ENCODE data around the gene IRGC.
A peak's percentile ranks its signal among the peaks of the same experiment; 100 is the strongest.

IRGC gene

GRCh38 chr19:43675269-43675879 is 40.5 kb upstream of the IRGC start:
- DNase-seq, result peak in 1 of 2 donors; percentile 18
- Histone ChIP-seq H3K27ac (ENCODE audit: low read depth, low read length) (no peak overlapping the region), H3K23ac (ENCODE audit: low read length) (no peak overlapping the region), H4K91ac (ENCODE audit: low read depth, low read length) (peak overlapping the region; percentile 27), H3K79me1 (ENCODE audit: low read length) (no peaks in the 10 kb centered on the region), H3K4me1 (ENCODE audit: control insufficient read depth in 1 of 2, insufficient read depth in 2 of 2, low read length in 2 of 2) (peaks cover 3 to 4% of the 10 kb centered on the region in 2 experiments), H2AK5ac (ENCODE audit: low read length) (no peak overlapping the region), H3K36me3 (ENCODE audit: control insufficient read depth in 1 of 2, insufficient read depth in 2 of 2, low read length in 2 of 2) (no peaks in the 10 kb centered on the region), H3K4me2 (ENCODE audit: low read length) (no peak overlapping the region), H2AFZ (ENCODE audit: insufficient read depth, low read length, poor library complexity) (no peak overlapping the region), H4K12ac (ENCODE audit: low read depth, low read length) (no peak overlapping the region), H4K8ac (ENCODE audit: low read depth, low read length) (no peak overlapping the region), H2BK5ac (ENCODE audit: low read depth, low read length, poor library complexity) (no peak overlapping the region), H2BK120ac (ENCODE audit: insufficient read depth, low read length, poor library complexity) (no peak overlapping the region), H3K18ac (ENCODE audit: low read length) (no peak overlapping the region), H2BK12ac (ENCODE audit: low read length) (no peak overlapping the region), H3K4me3 (ENCODE audit: low read depth, low read length) (no peak overlapping the region), H3K4ac (ENCODE audit: low read depth, low read length) (no peak overlapping the region), H3K9ac (ENCODE audit: low read length) (no peak overlapping the region), H3K9me3 (ENCODE audit: insufficient read depth, low read depth, low read length) (peaks cover 4% of the 10 kb centered on the region), H3K27me3 (ENCODE audit: insufficient read depth, low read length) (no peaks in the 10 kb centered on the region), H3K79me2 (ENCODE audit: control insufficient read depth, insufficient read depth, low read length, poor library complexity) (no peaks in the 10 kb centered on the region), H3K14ac (ENCODE audit: low read length) (no peak overlapping the region)
- WGBS (ENCODE audit: extremely low coverage, insufficient coverage, insufficient read length), result no CpG with 5 or more reads among the region's 8 CpGs

GRCh38 chr19:43675906-43676305 is 40.0 kb upstream of the IRGC start:
- Histone ChIP-seq H3K79me2 (ENCODE audit: control insufficient read depth, insufficient read depth, low read length, poor library complexity) (no peaks in the 10 kb centered on the region), H3K4me3 (ENCODE audit: low read depth, low read length) (peak overlapping the region; percentile 51), H2BK5ac (ENCODE audit: low read depth, low read length, poor library complexity) (no peak overlapping the region), H3K18ac (ENCODE audit: low read length) (no peak overlapping the region), H3K27me3 (ENCODE audit: insufficient read depth, low read length) (no peaks in the 10 kb centered on the region), H3K9me3 (ENCODE audit: insufficient read depth, low read depth, low read length) (peaks cover 4% of the 10 kb centered on the region), H2BK12ac (ENCODE audit: low read length) (no peak overlapping the region), H3K79me1 (ENCODE audit: low read length) (no peaks in the 10 kb centered on the region), H3K36me3 (ENCODE audit: control insufficient read depth in 1 of 2, insufficient read depth in 2 of 2, low read length in 2 of 2) (no peaks in the 10 kb centered on the region), H3K9ac (ENCODE audit: low read length) (no peak overlapping the region), H3K14ac (ENCODE audit: low read length) (no peak overlapping the region), H4K91ac (ENCODE audit: low read depth, low read length) (peak overlapping the region; percentile 27), H2AK5ac (ENCODE audit: low read length) (no peak overlapping the region), H4K12ac (ENCODE audit: low read depth, low read length) (no peak overlapping the region), H2BK120ac (ENCODE audit: insufficient read depth, low read length, poor library complexity) (no peak overlapping the region), H3K4me2 (ENCODE audit: low read length) (no peak overlapping the region), H3K27ac (ENCODE audit: low read depth, low read length) (no peak overlapping the region), H3K23ac (ENCODE audit: low read length) (no peak overlapping the region), H4K8ac (ENCODE audit: low read depth, low read length) (no peak overlapping the region), H2AFZ (ENCODE audit: insufficient read depth, low read length, poor library complexity) (no peak overlapping the region), H3K4me1 (ENCODE audit: control insufficient read depth in 1 of 2, insufficient read depth in 2 of 2, low read length in 2 of 2) (peaks cover 3 to 4% of the 10 kb centered on the region in 2 experiments), H3K4ac (ENCODE audit: low read depth, low read length) (no peak overlapping the region)
- no CpG with 5 or more reads among the region's 11 CpGs for WGBS (ENCODE audit: extremely low coverage, insufficient coverage, insufficient read length)
- no peak for DNase-seq

DNA sequence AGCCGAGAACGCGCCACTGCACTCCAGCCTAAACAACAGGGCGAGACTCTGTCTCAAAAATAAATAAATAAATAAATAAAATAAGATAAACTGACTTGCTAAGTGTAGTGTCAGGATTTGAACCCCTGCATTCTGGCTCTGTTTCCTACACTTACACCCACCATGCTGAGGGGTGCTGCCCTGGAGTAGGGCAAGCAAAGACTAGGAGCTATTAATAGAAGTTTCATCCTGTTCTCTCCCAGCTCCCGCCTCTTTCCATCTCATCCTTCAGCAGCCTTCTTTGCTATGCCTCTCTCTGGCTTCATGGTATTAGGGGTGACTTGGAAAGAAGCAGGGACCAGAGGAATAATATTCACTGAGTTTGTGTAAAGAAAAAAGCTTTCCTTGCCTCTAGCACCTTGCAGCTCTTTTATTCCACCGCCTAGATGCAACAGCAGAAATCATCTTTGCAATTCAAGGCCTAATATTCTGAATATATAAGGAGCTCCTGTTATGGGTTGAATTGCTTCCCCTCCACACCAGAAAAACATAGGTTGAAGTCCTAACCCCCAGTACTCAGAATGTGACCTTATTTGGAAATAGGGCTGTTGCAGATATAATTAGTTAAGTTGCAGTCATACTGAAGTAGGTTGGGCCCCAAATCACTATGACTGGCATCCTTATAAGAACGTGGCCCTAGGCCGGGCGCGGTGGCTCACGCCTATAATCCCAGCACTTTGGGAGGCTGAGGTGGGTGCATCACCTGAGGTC is 37.2 kb upstream of the IRGC start:
- Histone ChIP-seq H2BK5ac (ENCODE audit: low read depth, low read length, poor library complexity) (no peak overlapping the region), H3K36me3 (ENCODE audit: control insufficient read depth in 1 of 2, insufficient read depth in 2 of 2, low read length in 2 of 2) (no peaks in the 10 kb centered on the region), H3K79me1 (ENCODE audit: low read length) (no peaks in the 10 kb centered on the region), H3K27me3 (ENCODE audit: insufficient read depth, low read length) (no peaks in the 10 kb centered on the region), H2BK120ac (ENCODE audit: insufficient read depth, low read length, poor library complexity) (no peak overlapping the region), H3K79me2 (ENCODE audit: control insufficient read depth, insufficient read depth, low read length, poor library complexity) (no peaks in the 10 kb centered on the region), H2AK5ac (ENCODE audit: low read length) (no peak overlapping the region), H3K4me3 (ENCODE audit: low read depth, low read length) (no peak overlapping the region), H3K27ac (ENCODE audit: low read depth, low read length) (no peak overlapping the region), H3K4ac (ENCODE audit: low read depth, low read length) (no peak overlapping the region), H3K4me2 (ENCODE audit: low read length) (no peak overlapping the region), H3K9me3 (ENCODE audit: insufficient read depth, low read depth, low read length) (peaks cover 4% of the 10 kb centered on the region), H3K14ac (ENCODE audit: low read length) (no peak overlapping the region), H4K8ac (ENCODE audit: low read depth, low read length) (no peak overlapping the region), H2AFZ (ENCODE audit: insufficient read depth, low read length, poor library complexity) (no peak overlapping the region), H4K12ac (ENCODE audit: low read depth, low read length) (no peak overlapping the region), H4K91ac (ENCODE audit: low read depth, low read length) (no peak overlapping the region), H2BK12ac (ENCODE audit: low read length) (no peak overlapping the region), H3K4me1 (ENCODE audit: control insufficient read depth in 1 of 2, insufficient read depth in 2 of 2, low read length in 2 of 2) (peaks cover 3 to 4% of the 10 kb centered on the region in 2 experiments), H3K23ac (ENCODE audit: low read length) (no peak overlapping the region), H3K9ac (ENCODE audit: low read length) (no peak overlapping the region), H3K18ac (ENCODE audit: low read length) (no peak overlapping the region)
- no peak for DNase-seq
- no CpG with 5 or more reads among the region's 11 CpGs for WGBS (ENCODE audit: extremely low coverage, insufficient coverage, insufficient read length)

- Histone ChIP-seq H4K12ac (ENCODE audit: low read depth, low read length) (no peak overlapping the region), H2BK120ac (ENCODE audit: insufficient read depth, low read length, poor library complexity) (no peak overlapping the region), H3K4me2 (ENCODE audit: low read length) (no peak overlapping the region), H3K79me2 (ENCODE audit: control insufficient read depth, insufficient read depth, low read length, poor library complexity) (no peaks in the 10 kb centered on the region), H3K9me3 (ENCODE audit: insufficient read depth, low read depth, low read length) (no peaks in the 10 kb centered on the region), H2AK5ac (ENCODE audit: low read length) (no peak overlapping the region), H3K18ac (ENCODE audit: low read length) (no peak overlapping the region), H2BK5ac (ENCODE audit: low read depth, low read length, poor library complexity) (no peak overlapping the region), H4K91ac (ENCODE audit: low read depth, low read length) (no peak overlapping the region), H3K14ac (ENCODE audit: low read length) (no peak overlapping the region), H2BK12ac (ENCODE audit: low read length) (no peak overlapping the region), H2AFZ (ENCODE audit: insufficient read depth, low read length, poor library complexity) (no peak overlapping the region), H3K4me1 (ENCODE audit: control insufficient read depth in 1 of 2, insufficient read depth in 2 of 2, low read length in 2 of 2) (no peaks in the 10 kb centered on the region), H3K27ac (ENCODE audit: low read depth, low read length) (no peak overlapping the region), H3K36me3 (ENCODE audit: control insufficient read depth in 1 of 2, insufficient read depth in 2 of 2, low read length in 2 of 2) (no peaks in the 10 kb centered on the region), H3K27me3 (ENCODE audit: insufficient read depth, low read length) (no peaks in the 10 kb centered on the region), H3K4me3 (ENCODE audit: low read depth, low read length) (no peak overlapping the region), H4K8ac (ENCODE audit: low read depth, low read length) (no peak overlapping the region), H3K79me1 (ENCODE audit: low read length) (no peaks in the 10 kb centered on the region), H3K4ac (ENCODE audit: low read depth, low read length) (no peak overlapping the region), H3K23ac (ENCODE audit: low read length) (no peak overlapping the region), H3K9ac (ENCODE audit: low read length) (no peak overlapping the region)
- WGBS (ENCODE audit: extremely low coverage, insufficient coverage, insufficient read length), result no CpG with 5 or more reads among the region's 5 CpGs
- DNase-seq, result peak in 1 of 2 donors; percentile 13
Observed at GRCh38 chr19:43681821-43682220, 34.1 kb upstream of the IRGC start.

All from trophoblast cell (in vitro differentiated cells and primary cell).